ENCODE results near the gene TMEM235.

- TF ChIP-seq CTCF (IDR thresholded peaks at IDR 0.05; ENCODE audit: borderline replicate concordance, extremely low read depth, low read length, poor library complexity, severe bottlenecking) (no peak), EZH2 (IDR thresholded peaks at IDR 0.05; ENCODE audit: borderline replicate concordance, low read depth, low read length, severe bottlenecking) (no peak)
These were observed 44.9 kb downstream of the TMEM235 start for GRCh38 chr17:78276098-78276887.
